GM18502 (cell line): ENCODE data around the gene CCDC183.
"Not testable (repeated sequence)": the region's sequence is repeated elsewhere in the genome, so short reads cannot be mapped to it uniquely, and the experiment has no call there.

ENCODE experiments used
- ATAC-seq: cut with Tn5 transposase; IDR thresholded peaks from one replicate; pipeline ENCODE4 v1.9.1; 2021; ENCODE audit warnings: mild to moderate bottlenecking; ENCODE audit not compliant: unreplicated experiment, poor library complexity

The CCDC183 gene

GRCh38 chr9:136760424-136760823 is 35.7 kb upstream of the CCDC183 start:
- no peak for ATAC-seq

GRCh38 chr9:136760834-136761544 is 35.1 kb upstream of the CCDC183 start:
- not testable (repeated sequence) for ATAC-seq

GRCh38 chr9:136761545-136761981 is 34.6 kb upstream of the CCDC183 start:
- ATAC-seq: no peak

GRCh38 chr9:136762221-136762691 is 33.9 kb upstream of the CCDC183 start:
- ATAC-seq: no peak

- ATAC-seq: no peak
Observed at GRCh38 chr9:136762915-136763648, 33.1 kb upstream of the CCDC183 start.

GRCh38 chr9:136763649-136764035 is 32.5 kb upstream of the CCDC183 start:
- ATAC-seq: no peak

- ATAC-seq: no peak
Observed at GRCh38 chr9:136764301-136764891, 31.7 kb upstream of the CCDC183 start, which contains the start of gene LCN15. Gene LCN15 (minus strand): TSS chr9:136764518. CDS start chr9:136764488, 30 bp downstream.

GRCh38 chr9:136765041-136765440 is 31.1 kb upstream of the CCDC183 start:
- no peak for ATAC-seq

- not testable (repeated sequence) for ATAC-seq
Observed at GRCh38 chr9:136765745-136766409, 30.3 kb upstream of the CCDC183 start.

GRCh38 chr9:136766410-136767120 is 29.6 kb upstream of the CCDC183 start:
- ATAC-seq: not testable (repeated sequence)

GRCh38 chr9:136769710-136770191 is 26.4 kb upstream of the CCDC183 start:
- ATAC-seq: no peak

GRCh38 chr9:136771907-136772415 is 24.2 kb upstream of the CCDC183 start:
- no peak for ATAC-seq

- no peak for ATAC-seq
Observed at GRCh38 chr9:136773386-136774044, 22.6 kb upstream of the CCDC183 start.

GRCh38 chr9:136774416-136775045 is 21.6 kb upstream of the CCDC183 start:
- no peak for ATAC-seq

- ATAC-seq: no peak
Observed at GRCh38 chr9:136775191-136775590, 20.9 kb upstream of the CCDC183 start.

GRCh38 chr9:136776947-136777346 is 19.2 kb upstream of the CCDC183 start:
- ATAC-seq: no peak

GRCh38 chr9:136777359-136777758 is 18.8 kb upstream of the CCDC183 start:
- ATAC-seq: no peak

- ATAC-seq: no peak
Observed at GRCh38 chr9:136779808-136780207, 16.3 kb upstream of the CCDC183 start.

- no peak for ATAC-seq
Observed at GRCh38 chr9:136782452-136782851, 13.7 kb upstream of the CCDC183 start.
